ENCODE results near the gene CDH23. TPM values are rescaled to one million over a fixed set of nuclear protein-coding genes. Genes with fewer than 3 reads are reported as not detected.

CDH23 gene
- total and polyA plus RNA-seq, 2 donors from 2014 or later = 1.1 to 6.4 TPM

DNA sequence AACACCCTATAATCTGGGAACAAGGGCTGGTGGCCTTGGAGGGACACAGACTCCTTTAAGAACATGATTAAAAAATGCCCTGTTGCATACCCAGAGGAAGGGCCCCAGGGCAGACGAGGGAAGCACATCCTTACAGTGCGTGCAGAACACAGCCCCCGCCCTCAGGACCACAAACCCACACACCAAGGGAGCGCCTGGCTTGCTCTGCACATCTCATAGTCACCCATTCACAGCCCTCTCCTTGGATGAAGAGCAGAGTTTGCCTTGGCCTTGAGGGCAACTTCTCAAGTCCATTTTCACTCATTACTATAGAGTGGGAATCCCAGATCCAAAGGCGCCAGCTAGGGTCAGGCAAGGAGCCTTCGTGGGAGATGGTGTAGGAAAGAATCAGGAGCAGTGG, 382.9 kb downstream of the CDH23 start:
- DNase-seq (peak in 1 of 5 donors; percentile 39), FAIRE-seq (no peak)
- H3K4me3 ChIP-seq (ENCODE audit: low read length in 3 of 3) = no peak overlapping the region
- no peaks in the 10 kb centered on the region for H3K27me3 ChIP-seq (ENCODE audit: control insufficient read depth, insufficient read depth, low read length)
- peaks cover 0 to 6% (median 0%) of the 10 kb centered on the region in 3 donors for H3K4me1 ChIP-seq (ENCODE audit: control insufficient read depth in 2 of 3, insufficient read depth in 2 of 3, low read depth in 1 of 3, low read length in 3 of 3)
- H3K36me3 ChIP-seq (ENCODE audit: control insufficient read depth in 2 of 3, insufficient read depth in 3 of 3, low read length in 3 of 3) = no peaks in the 10 kb centered on the region
- intact Hi-C loops (cut with DNase I) = no loop called here
- H3K9ac ChIP-seq (ENCODE audit: low read length in 3 of 3) = no peak overlapping the region
- no peaks in the 10 kb centered on the region for H3K9me3 ChIP-seq (ENCODE audit: control insufficient read depth in 2 of 3, insufficient read depth in 1 of 3, low read length in 3 of 3)
- no peak overlapping the region for H3K27ac ChIP-seq (ENCODE audit: low read depth in 2 of 2, low read length in 2 of 2)
- TF ChIP-seq, protein P1, sequence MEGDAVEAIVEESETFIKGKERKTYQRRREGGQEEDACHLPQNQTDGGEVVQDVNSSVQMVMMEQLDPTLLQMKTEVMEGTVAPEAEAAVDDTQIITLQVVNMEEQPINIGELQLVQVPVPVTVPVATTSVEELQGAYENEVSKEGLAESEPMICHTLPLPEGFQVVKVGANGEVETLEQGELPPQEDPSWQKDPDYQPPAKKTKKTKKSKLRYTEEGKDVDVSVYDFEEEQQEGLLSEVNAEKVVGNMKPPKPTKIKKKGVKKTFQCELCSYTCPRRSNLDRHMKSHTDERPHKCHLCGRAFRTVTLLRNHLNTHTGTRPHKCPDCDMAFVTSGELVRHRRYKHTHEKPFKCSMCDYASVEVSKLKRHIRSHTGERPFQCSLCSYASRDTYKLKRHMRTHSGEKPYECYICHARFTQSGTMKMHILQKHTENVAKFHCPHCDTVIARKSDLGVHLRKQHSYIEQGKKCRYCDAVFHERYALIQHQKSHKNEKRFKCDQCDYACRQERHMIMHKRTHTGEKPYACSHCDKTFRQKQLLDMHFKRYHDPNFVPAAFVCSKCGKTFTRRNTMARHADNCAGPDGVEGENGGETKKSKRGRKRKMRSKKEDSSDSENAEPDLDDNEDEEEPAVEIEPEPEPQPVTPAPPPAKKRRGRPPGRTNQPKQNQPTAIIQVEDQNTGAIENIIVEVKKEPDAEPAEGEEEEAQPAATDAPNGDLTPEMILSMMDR (IDR thresholded peaks at IDR 0.05; ENCODE audit: borderline replicate concordance, extremely low read depth, insufficient read depth) = no peak

DNA sequence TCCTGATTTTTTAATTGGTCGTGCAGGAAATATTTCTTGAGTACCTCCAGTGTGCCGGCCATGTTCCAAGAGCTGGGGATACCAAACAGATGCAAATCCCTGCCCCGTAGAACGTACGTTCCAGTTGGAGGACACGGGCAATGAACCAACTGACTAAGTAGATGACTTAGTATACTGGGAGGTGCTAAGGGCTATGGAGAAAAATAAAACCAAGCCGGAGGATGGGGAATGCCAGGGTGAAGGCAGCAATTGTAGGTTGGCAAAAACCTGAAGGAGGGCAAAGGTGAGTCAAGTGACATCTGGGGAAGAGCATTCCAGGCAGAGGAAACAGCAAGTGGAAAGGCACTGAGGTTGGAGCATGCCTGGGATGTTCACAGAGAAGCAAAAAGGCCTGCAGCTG, 383.4 kb downstream of the CDH23 start:
- TF ChIP-seq, protein P1 (IDR thresholded peaks at IDR 0.05; ENCODE audit: borderline replicate concordance, extremely low read depth, insufficient read depth) = no peak

DNA sequence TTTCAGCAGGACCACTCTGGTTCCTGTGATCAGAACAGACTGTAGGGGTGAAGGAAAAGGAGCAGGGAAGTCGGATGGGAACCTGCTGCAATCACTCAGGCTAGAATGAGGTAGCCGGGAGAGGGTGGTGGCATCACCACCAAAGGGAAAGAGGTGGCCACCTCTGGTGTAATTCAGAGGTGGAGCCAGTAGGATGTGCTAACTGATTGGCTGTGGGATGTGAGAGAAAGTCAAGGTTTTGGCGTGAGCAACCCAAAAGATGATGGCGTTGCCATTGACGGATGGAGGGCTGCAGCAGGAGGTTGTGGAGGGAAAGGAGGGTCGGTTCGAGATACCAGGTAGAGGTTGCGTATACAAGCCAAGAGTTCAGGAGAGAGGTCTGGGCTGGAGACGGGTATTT, 384.0 kb downstream of the CDH23 start:
- no peaks in the 10 kb centered on the region for H3K4me1 ChIP-seq (ENCODE audit: control insufficient read depth in 2 of 3, insufficient read depth in 2 of 3, low read depth in 1 of 3, low read length in 3 of 3)
- H3K9ac ChIP-seq (ENCODE audit: low read length in 3 of 3) = no peak overlapping the region
- no peaks in the 10 kb centered on the region for H3K36me3 ChIP-seq (ENCODE audit: control insufficient read depth in 2 of 3, insufficient read depth in 3 of 3, low read length in 3 of 3)
- DNase-seq (peak in 1 of 5 donors; percentile 26), FAIRE-seq (no peak)
- H3K27me3 ChIP-seq (ENCODE audit: control insufficient read depth, insufficient read depth, low read length) = no peaks in the 10 kb centered on the region
- TF ChIP-seq, protein P1 (IDR thresholded peaks at IDR 0.05; ENCODE audit: borderline replicate concordance, extremely low read depth, insufficient read depth) = no peak
- no peak overlapping the region for H3K27ac ChIP-seq (ENCODE audit: low read depth in 2 of 2, low read length in 2 of 2)
- intact Hi-C loops (cut with DNase I) = no loop called here
- H3K4me3 ChIP-seq (ENCODE audit: low read length in 3 of 3) = no peak overlapping the region
- H3K9me3 ChIP-seq (ENCODE audit: control insufficient read depth in 2 of 3, insufficient read depth in 1 of 3, low read length in 3 of 3) = no peaks in the 10 kb centered on the region

More for the DNA sequence above, 383.4 kb downstream of the CDH23 start:
- FAIRE-seq (no peak), DNase-seq (no peak)
- intact Hi-C loops (cut with DNase I) = no loop called here
- Histone ChIP-seq H3K36me3 (ENCODE audit: control insufficient read depth in 2 of 3, insufficient read depth in 3 of 3, low read length in 3 of 3) (no peaks in the 10 kb centered on the region), H3K9me3 (ENCODE audit: control insufficient read depth in 2 of 3, insufficient read depth in 1 of 3, low read length in 3 of 3) (no peaks in the 10 kb centered on the region), H3K4me1 (ENCODE audit: control insufficient read depth in 2 of 3, insufficient read depth in 2 of 3, low read depth in 1 of 3, low read length in 3 of 3) (peaks cover 0 to 3% (median 0%) of the 10 kb centered on the region in 3 donors), H3K4me3 (ENCODE audit: low read length in 3 of 3) (no peak overlapping the region), H3K27ac (ENCODE audit: low read depth in 2 of 2, low read length in 2 of 2) (no peak overlapping the region), H3K9ac (ENCODE audit: low read length in 3 of 3) (no peak overlapping the region), H3K27me3 (ENCODE audit: control insufficient read depth, insufficient read depth, low read length) (no peaks in the 10 kb centered on the region)

Data from kidney (tissue), 14 donors.